HG03378 (cell line): ENCODE results near the gene PTPN20.
"Not testable (repeated sequence)": the region's sequence is repeated elsewhere in the genome, so short reads cannot be mapped to it uniquely, and the experiment has no call there.

Source experiments
- ATAC-seq: cut with Tn5 transposase; IDR thresholded peaks from one replicate; pipeline ENCODE4 v1.9.1; 2021; ENCODE audit warnings: mild to moderate bottlenecking, moderate library complexity; ENCODE audit not compliant: unreplicated experiment

Gene PTPN20

GRCh38 chr10:46911144-46911876, at the start of gene PTPN20:
PTPN20 (plus strand) TSS chr10:46911428; CDS start chr10:46932500, 21,072 bp downstream.
- peak; percentile 80 for ATAC-seq

- ATAC-seq: not testable (repeated sequence)
Measured at GRCh38 chr10:46869716-46870115, 41.5 kb upstream of the PTPN20 start.

- not testable (repeated sequence) for ATAC-seq
Measured at GRCh38 chr10:46871583-46871982, 39.6 kb upstream of the PTPN20 start.

GRCh38 chr10:46875304-46875703, 35.9 kb upstream of the PTPN20 start:
- ATAC-seq: not testable (repeated sequence)

- ATAC-seq: not testable (repeated sequence)
Measured at GRCh38 chr10:46876773-46877172, 34.5 kb upstream of the PTPN20 start.

- not testable (repeated sequence) for ATAC-seq
Measured at GRCh38 chr10:46878761-46879160, 32.5 kb upstream of the PTPN20 start.

- ATAC-seq: not testable (repeated sequence)
Measured at GRCh38 chr10:46890813-46891611, 20.2 kb upstream of the PTPN20 start.

- ATAC-seq: not testable (repeated sequence)
Measured at GRCh38 chr10:46896762-46897692, 14.2 kb upstream of the PTPN20 start.

GRCh38 chr10:46901247-46901646, 10.0 kb upstream of the PTPN20 start:
- not testable (repeated sequence) for ATAC-seq

- ATAC-seq: not testable (repeated sequence)
Measured at GRCh38 chr10:46903874-46904273, 7.4 kb upstream of the PTPN20 start.

GRCh38 chr10:46906359-46906758, 4.9 kb upstream of the PTPN20 start:
- not testable (repeated sequence) for ATAC-seq

GRCh38 chr10:46907185-46908117, 3.8 kb upstream of the PTPN20 start:
- ATAC-seq: not testable (repeated sequence)

- ATAC-seq: not testable (repeated sequence)
Measured at GRCh38 chr10:46922498-46922897, 11.3 kb downstream of the PTPN20 start.

GRCh38 chr10:46925156-46925555, 13.9 kb downstream of the PTPN20 start:
- ATAC-seq: not testable (repeated sequence)

- ATAC-seq: not testable (repeated sequence)
Measured at GRCh38 chr10:46925853-46926252, 14.6 kb downstream of the PTPN20 start.

GRCh38 chr10:46928810-46929209, 17.6 kb downstream of the PTPN20 start:
- ATAC-seq: not testable (repeated sequence)

- not testable (repeated sequence) for ATAC-seq
Measured at GRCh38 chr10:46932383-46932782, 21.2 kb downstream of the PTPN20 start.

- not testable (repeated sequence) for ATAC-seq
Measured at GRCh38 chr10:46941091-46941490, 29.9 kb downstream of the PTPN20 start.

- ATAC-seq: not testable (repeated sequence)
Measured at GRCh38 chr10:46948687-46949518, 37.7 kb downstream of the PTPN20 start.
